ENCODE measurements around the gene ZNF850.

The ZNF850 gene

GRCh38 chr19:36687214-36688056 lies 85.2 kb downstream of the ZNF850 start, which contains the start of gene ZNF567:
ZNF567 (plus strand) TSS chr19:36687612; CDS start chr19:36694868, 7,256 bp downstream.
- DNase-seq: peak; percentile 98

GRCh38 chr19:36686365-36687213 lies 86.0 kb downstream of the ZNF850 start:
- DNase-seq: peak; percentile 59

GRCh38 chr19:36685835-36686234 lies 86.8 kb downstream of the ZNF850 start:
- DNase-seq: peak; percentile 16

DNA sequence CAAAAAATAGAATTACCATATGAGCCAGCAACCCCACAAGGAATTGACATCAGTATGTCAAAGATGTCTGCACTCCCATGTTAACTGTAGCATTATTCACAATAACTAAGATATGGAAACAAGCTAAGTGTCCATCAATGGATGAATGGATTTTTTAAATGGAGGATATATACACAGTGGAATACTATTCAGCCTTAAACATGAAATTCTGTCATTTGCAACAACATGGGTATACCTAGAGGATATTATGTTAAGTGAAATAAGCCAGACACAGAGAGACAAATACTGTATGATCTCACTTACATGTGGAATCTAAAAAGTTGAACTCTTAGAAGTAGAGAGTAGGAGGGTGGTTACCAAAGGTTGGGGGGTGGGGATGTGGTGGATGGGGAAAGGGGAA lies 93.2 kb downstream of the ZNF850 start:
- no peak for DNase-seq

GRCh38 chr19:36674201-36674600 lies 98.4 kb downstream of the ZNF850 start:
- DNase-seq: no peak

- DNase-seq: no peak
Measured at GRCh38 chr19:36672368-36672767, 100.2 kb downstream of the ZNF850 start.

DNA sequence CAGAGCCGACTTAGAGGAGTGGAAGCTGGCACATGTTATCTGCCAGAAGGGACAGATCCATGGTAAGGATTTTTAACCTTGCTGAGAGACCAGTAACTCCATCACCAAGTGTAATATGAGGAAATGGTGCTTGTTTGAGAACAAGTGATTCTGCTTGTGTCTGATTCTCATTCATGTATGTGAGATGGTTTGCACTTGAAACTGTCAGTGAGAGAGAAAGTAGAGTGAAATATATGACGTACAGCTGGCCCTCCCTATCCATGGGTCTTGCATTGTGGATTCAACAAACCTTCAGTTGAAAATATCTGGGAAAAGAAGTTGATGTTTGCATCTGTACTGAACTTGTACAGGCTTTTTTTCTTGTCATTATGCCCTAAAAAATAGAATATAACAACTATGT lies 104.0 kb downstream of the ZNF850 start:
- no peak for DNase-seq

GRCh38 chr19:36665832-36666231 lies 106.8 kb downstream of the ZNF850 start:
- no peak for DNase-seq

Data from hematopoietic multipotent progenitor cell treated with erythropoietin and hydrocortisone succinate and interleukin-3 and kit ligand, for 6 days (in vitro differentiated cells).